HCT116 (cell line): ENCODE results near the gene PLRG1. TPM values are rescaled to one million over a fixed set of nuclear protein-coding genes. Genes with fewer than 3 reads are reported as not detected.

Source experiments
- ATAC-seq: fragments of 200-7000 bp; cut with Tn5 transposase; 2 replicates; pipeline ENCODE4 v1.9.1; 2020; ENCODE audit warnings: mild to moderate bottlenecking, moderate library complexity
- Bru-seq: library from RNA; stranded (reverse); fragments of 400-500 nt; gene quantifications from one replicate; lab custom pipeline; 2021; lab: Mats Ljungman, UMichigan
- BruChase-seq, 2 experiments: library from RNA; stranded (reverse); fragments of 400-500 nt; gene quantifications; one replicate each; lab custom pipeline; 2021; lab: Mats Ljungman, UMichigan
- BruUV-seq: library from RNA; stranded (reverse); fragments of 400-500 nt; replicated peaks from 2 replicates; lab custom pipeline; 2021; lab: Mats Ljungman, UMichigan
- CTCF ChIA-PET: fragments of 300-600 bp; sonication (Branson Sonifier 250); formaldehyde crosslinking; loops from one replicate; lab custom pipeline; 2021; ENCODE audit warnings: antibody characterized with exemption; lab: Charles Lee
- POLR2A ChIA-PET: fragments of 300-600, 350-600 bp; sonication (Branson Sonifier 250); formaldehyde crosslinking; loops from one replicate; lab custom pipeline; 2021; ENCODE audit warnings: antibody characterized with exemption; lab: Charles Lee
- RAD21 ChIA-PET, 2 experiments: fragments of 300-600 bp; sonication (Branson Sonifier 250); formaldehyde crosslinking; loops; one replicate each; lab custom pipeline; 2023; ENCODE audit warnings: low total read pairs in 2 of 2; ENCODE audit not compliant: uncharacterized antibody in 2 of 2, unreplicated experiment in 2 of 2, low non-redundant PET in 1 of 2; lab: Charles Lee
- DNase-seq: peaks from one replicate; pipeline ENCODE4 v3.0.0-alpha.2; 2010; ENCODE audit warnings: low read depth, low spot score
- H2AFZ ChIP-seq: fragments of 200-600 bp; shearing (Covaris generic), sonication (generic); 2 replicates; pipeline ENCODE4 v1.6.1; 2017; ENCODE audit warnings: low read depth, mixed run types, mixed read lengths, antibody characterized with exemption, low read length; ENCODE audit not compliant: poor library complexity, severe bottlenecking
- H3K27ac ChIP-seq: 2 replicates; pipeline ENCODE4 v1.5.1; 2012; ENCODE audit warnings: low read depth, low read length
- H3K27me3 ChIP-seq: fragments of 200-600 bp; sonication (generic); 2 replicates; pipeline ENCODE4 v1.6.1; 2016; ENCODE audit warnings: mixed run types, low read length, mixed read lengths; ENCODE audit not compliant: insufficient read depth
- H3K36me3 ChIP-seq, 2 experiments: fragments of 200-500 bp in 1 of 2; fragments of 200-600 bp in 1 of 2; sonication (Bioruptor generic) in 1 of 2; sonication (generic) in 1 of 2; 2 replicates each; pipeline versions ENCODE4 v1.5.1 to v1.6.1; 2014 to 2016; ENCODE audit warnings: low read length in 2 of 2, inconsistent platforms in 1 of 2, mixed read lengths in 1 of 2, mixed run types in 1 of 2; ENCODE audit not compliant: insufficient read depth in 2 of 2, control insufficient read depth in 1 of 2
- H3K4me1 ChIP-seq, 2 experiments: fragments of 200-600 bp in 1 of 2; sonication (generic) in 1 of 2; 2 replicates each; pipeline versions ENCODE4 v1.5.1 to v1.6.1; 2012 to 2017; ENCODE audit warnings: low read length in 2 of 2, inconsistent platforms in 1 of 2, mild to moderate bottlenecking in 1 of 2, mixed read lengths in 1 of 2, mixed run types in 1 of 2, moderate library complexity in 1 of 2; ENCODE audit not compliant: insufficient read depth in 2 of 2, control insufficient read depth in 1 of 2
- H3K4me2 ChIP-seq: fragments of 200-600 bp; sonication (generic); 2 replicates; pipeline ENCODE4 v1.6.1; 2017; ENCODE audit warnings: mixed run types, low read length, mixed read lengths
- H3K4me3 ChIP-seq, 2 experiments: fragments of 200-600 bp in 1 of 2; sonication (generic) in 1 of 2; replicated peaks in 1 of 2; 2 replicates each; pipeline ENCODE4 v1.5.1; 2011 to 2016; ENCODE audit warnings: low read length in 2 of 2, control low read depth in 1 of 2, low read depth in 1 of 2, mild to moderate bottlenecking in 1 of 2, mixed read lengths in 1 of 2, mixed run types in 1 of 2
- H3K79me2 ChIP-seq: fragments of 200-600 bp; sonication (generic); 2 replicates; pipeline ENCODE4 v1.6.1; 2017; ENCODE audit warnings: mild to moderate bottlenecking, mixed run types, low read length, moderate library complexity, mixed read lengths; ENCODE audit not compliant: insufficient read depth
- H3K9ac ChIP-seq: fragments of 200-600 bp; sonication (generic); 2 replicates; pipeline ENCODE4 v1.6.1; 2016; ENCODE audit warnings: low read length, mixed read lengths
- H3K9me2 ChIP-seq: fragments of 200-600 bp; sonication (generic), shearing (Covaris generic); 2 replicates; pipeline ENCODE4 v1.6.1; 2017; ENCODE audit warnings: mixed run types, mild to moderate bottlenecking, moderate library complexity; ENCODE audit not compliant: insufficient read depth
- H3K9me3 ChIP-seq, 2 experiments: fragments of 200-500 bp in 1 of 2; fragments of 200-600 bp in 1 of 2; sonication (Bioruptor generic) in 1 of 2; sonication (generic) in 1 of 2; 2 replicates each; pipeline ENCODE4 v1.6.1; 2014 to 2017; ENCODE audit warnings: low read length in 2 of 2, mixed read lengths in 2 of 2, inconsistent platforms in 1 of 2, low read depth in 1 of 2, mild to moderate bottlenecking in 1 of 2, mixed run types in 1 of 2, moderate library complexity in 1 of 2; ENCODE audit not compliant: control insufficient read depth in 1 of 2, insufficient read depth in 1 of 2
- H4K20me1 ChIP-seq: fragments of 200-600 bp; sonication (generic), shearing (Covaris generic); 2 replicates; pipeline ENCODE4 v1.6.1; 2017; ENCODE audit warnings: mixed run types, mild to moderate bottlenecking, moderate library complexity; ENCODE audit not compliant: insufficient read depth
- CBX3 ChIP-seq: IDR thresholded peaks from 2 replicates; pipeline ENCODE4 v1.6.1; 2012; ENCODE audit warnings: low read depth
- CEBPB ChIP-seq: IDR thresholded peaks from 2 replicates; pipeline ENCODE4 v1.6.1; 2012; ENCODE audit warnings: low read depth
- EZH2 ChIP-seq: fragments of 200-600 bp; sonication (generic); IDR thresholded peaks from 2 replicates; pipeline ENCODE4 v1.6.1; 2017; ENCODE audit warnings: antibody characterized with exemption, mixed run types
- EZH2phosphoT487 ChIP-seq: fragments of 200-600 bp; IDR thresholded peaks from 2 replicates; pipeline ENCODE4 v1.6.1; 2018; ENCODE audit warnings: antibody characterized with exemption, borderline replicate concordance
- FOSL1 ChIP-seq: IDR thresholded peaks from 2 replicates; pipeline ENCODE4 v1.6.1; 2012; ENCODE audit warnings: low read depth
- JUND ChIP-seq: IDR thresholded peaks from 2 replicates; pipeline ENCODE4 v1.6.1; 2012
- POLR2A ChIP-seq: IDR thresholded peaks from 2 replicates; pipeline ENCODE4 v1.7.0; 2011; ENCODE audit warnings: borderline replicate concordance; ENCODE audit not compliant: insufficient read depth, insufficient read length; ENCODE audit errors: extremely low read depth
- SIN3A ChIP-seq: IDR thresholded peaks from 2 replicates; pipeline ENCODE4 v1.6.1; 2012; ENCODE audit warnings: low read depth
- SP1 ChIP-seq: IDR thresholded peaks from 2 replicates; pipeline ENCODE4 v1.6.1; 2012; ENCODE audit warnings: low read depth
- YY1 ChIP-seq: IDR thresholded peaks from 2 replicates; pipeline ENCODE4 v1.6.1; 2011; ENCODE audit warnings: low read length, low read depth, moderate library complexity, mild to moderate bottlenecking; ENCODE audit not compliant: insufficient replicate concordance; ENCODE audit errors: extremely low read depth
- ZFX ChIP-seq: fragments of 450-650 bp; IDR thresholded peaks from 2 replicates; pipeline ENCODE4 v1.6.1; 2017
- ZNF274 ChIP-seq: fragments of 200-500 bp; sonication (Bioruptor generic); IDR thresholded peaks from 2 replicates; pipeline ENCODE4 v1.6.1; 2014; ENCODE audit warnings: mild to moderate bottlenecking, low read depth, low read length, inconsistent platforms
- intact Hi-C: fragments of 100-400 bp; cut with micrococcal nuclease; formaldehyde crosslinking; loops from 2 replicates; pipeline ENCODE4 v1.10.0; 2022
- long read RNA-seq: library from polyadenylated mRNA; unstranded; transcript quantifications from one replicate; pipeline ENCODE4 v2.0.0, GENCODE V29; 2021; ENCODE audit not compliant: unreplicated experiment
- polyA plus RNA-seq: library from polyadenylated mRNA; unstranded; fragments of >200 nt; gene quantifications from 2 replicates; pipeline ENCODE4 v1.2.1, GENCODE V29; 2012; ENCODE audit warnings: missing spikeins
- total RNA-seq: library from RNA; stranded (reverse); gene quantifications from one replicate; pipeline ENCODE4 v1.2.1, GENCODE V29; 2021; ENCODE audit not compliant: unreplicated experiment
- TF ChIP-seq, protein P1 (sequence below): IDR thresholded peaks from 2 replicates; pipeline ENCODE4 v1.6.1; 2011; ENCODE audit warnings: mild to moderate bottlenecking, low read length, moderate library complexity; ENCODE audit not compliant: insufficient replicate concordance; ENCODE audit errors: extremely low read depth
- TF ChIP-seq, protein P2 (sequence below): IDR thresholded peaks from 2 replicates; pipeline ENCODE4 v1.6.1; 2012; ENCODE audit warnings: low read depth
- TF ChIP-seq, protein P3 (sequence below), 3 experiments: fragments of 200-600 bp in 1 of 3; sonication (generic) in 1 of 3; IDR thresholded peaks in 2 of 3; conservative IDR thresholded peaks in 1 of 3; 2 replicates each; pipeline ENCODE4 v1.5.1; 2012 to 2017; ENCODE audit warnings: low read depth in 2 of 3, low read length in 2 of 3, antibody characterized with exemption in 1 of 3, borderline replicate concordance in 1 of 3, control low read depth in 1 of 3, mild to moderate bottlenecking in 1 of 3, mixed read lengths in 1 of 3, mixed run types in 1 of 3, moderate library complexity in 1 of 3; ENCODE audit not compliant: insufficient read depth in 1 of 3

Gene PLRG1
- 141 TPM for total RNA-seq
- polyA plus RNA-seq = 81.9 and 111 TPM in 2 replicates
- Bru-seq, nascent RNA = percentile 95 among the genes with signal in this experiment
- percentile 96 among the genes with signal in this experiment for BruChase-seq, experiment 1, labeled RNA remaining after a 6-hour chase
- BruChase-seq, experiment 2, labeled RNA remaining after a 2-hour chase = percentile 94 among the genes with signal in this experiment
- long read RNA-seq, transcript PLRG1-212 (2 exons, 570 nt) = minor isoform, 6 of 166 reads
- long read RNA-seq, transcript PLRG1-202 (15 exons, 3,351 nt) = major isoform, 125 of 166 reads
- long read RNA-seq, partial matches to known transcripts = 9 of 166 reads
- long read RNA-seq, other reads (novel, unspliced or antisense) = 23 of 166 reads

DNA sequence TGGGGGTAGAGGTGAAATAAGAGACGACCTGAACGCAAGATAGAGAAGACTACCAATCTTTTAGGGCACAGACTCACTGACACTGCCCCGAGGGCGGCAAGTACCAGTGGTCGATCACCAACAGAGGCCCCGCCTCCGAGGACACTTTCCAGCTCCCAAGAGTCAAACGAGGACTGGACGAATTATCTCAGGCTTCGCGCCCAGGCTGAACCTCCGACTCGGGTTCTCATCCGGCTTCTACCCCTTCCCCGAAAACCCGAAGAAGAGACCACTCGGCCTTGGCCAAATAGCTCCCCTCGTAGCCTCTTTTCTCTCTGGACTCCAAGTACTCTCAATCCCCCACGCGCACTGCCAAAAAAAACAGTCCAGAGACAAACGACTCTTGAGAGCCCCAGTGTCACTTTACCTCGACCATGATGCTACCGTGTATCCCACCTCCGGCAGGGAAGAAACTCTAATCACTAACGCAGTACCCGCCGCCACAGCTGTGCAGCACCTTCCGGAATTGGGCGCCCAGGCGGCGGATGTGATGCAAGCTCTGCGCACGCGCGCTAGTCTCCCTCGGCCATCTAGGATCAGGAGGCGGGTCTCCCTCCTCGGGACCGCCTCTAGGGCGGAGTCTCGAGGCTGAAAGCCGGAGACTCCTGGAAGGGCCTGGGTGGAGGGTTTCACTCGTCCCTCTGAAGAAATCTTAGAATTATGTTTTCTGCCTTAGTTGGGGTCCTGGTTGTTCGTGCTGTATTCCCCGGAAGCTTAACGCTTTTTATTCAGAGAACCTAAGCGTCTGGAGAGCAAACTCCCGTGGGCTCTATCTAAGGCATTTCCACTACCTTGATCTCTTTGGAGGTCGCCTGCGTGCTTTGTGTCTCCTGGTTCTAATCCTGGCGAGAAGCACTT, at the start of gene PLRG1:
PLRG1 (minus strand) TSS at position 507 of the 897 bp plus-strand sequence; CDS start at position 415, 92 bp downstream.
- Histone ChIP-seq H3K4me1 (peaks cover 2 to 12% of the 10 kb centered on the region in 2 experiments; a peak in 3 of 4 replicates), H3K36me3 (peaks cover 17 to 21% of the 10 kb centered on the region in 2 experiments), H3K79me2 (peaks cover 45% of the 10 kb centered on the region), H3K9ac (peak within 1 kb of the TSS; percentile 79), H3K9me3 (no peaks in the 10 kb centered on the region), H3K27ac (peak within 1 kb of the TSS; percentile 49), H3K4me2 (peak within 1 kb of the TSS; percentile 84), H3K4me3 (peak within 1 kb of the TSS; percentile 95 to 99), H3K9me2 (no peaks in the 10 kb centered on the region), H3K27me3 (no peaks in the 10 kb centered on the region), H2AFZ (peak within 1 kb of the TSS; percentile 63), H4K20me1 (no peaks in the 10 kb centered on the region)
- RAD21 ChIA-PET = interaction anchor here (0.7 to 1.1 kb wide), 2 partner anchors 69 to 1224 kb away, joined by 3 to 4 read pairs; no protein-coding TSS in a partner anchor
- BruUV-seq = TSS peak; percentile 66
- intact Hi-C loops = loop anchor here (2.0 to 10.0 kb wide), 4 partner anchors 229 to 822 kb away; no protein-coding TSS in a partner anchor
- DNase-seq (peak; percentile 88), ATAC-seq (peak; percentile 93)
- CTCF ChIA-PET = interaction anchor here (0.9 to 6.4 kb wide), 6 partner anchors 9 to 765 kb away, joined by 3 to 175 read pairs (median 6); no protein-coding TSS in a partner anchor
- POLR2A ChIA-PET = interaction anchor here (0.6 to 2.0 kb wide), 6 partner anchors 9 to 194 kb away, joined by 3 to 6 read pairs (median 3); partner anchors contain the start of gene LRAT
- TF ChIP-seq EZH2phosphoT487 (no peak), SIN3A (peak; percentile 64), YY1 (peak; percentile 63), ZFX (0 out of 2 replicates have a peak, but pooled peaks have one; percentile 22), SP1 (no peak), CBX3 (0 out of 2 replicates have a peak, but pooled peaks have one; percentile 13), JUND (no peak), CEBPB (peak; percentile 62), POLR2A (peak; percentile 81), ZNF274 (no peak), EZH2 (no peak), FOSL1 (no peak)
- TF ChIP-seq, protein P1, sequence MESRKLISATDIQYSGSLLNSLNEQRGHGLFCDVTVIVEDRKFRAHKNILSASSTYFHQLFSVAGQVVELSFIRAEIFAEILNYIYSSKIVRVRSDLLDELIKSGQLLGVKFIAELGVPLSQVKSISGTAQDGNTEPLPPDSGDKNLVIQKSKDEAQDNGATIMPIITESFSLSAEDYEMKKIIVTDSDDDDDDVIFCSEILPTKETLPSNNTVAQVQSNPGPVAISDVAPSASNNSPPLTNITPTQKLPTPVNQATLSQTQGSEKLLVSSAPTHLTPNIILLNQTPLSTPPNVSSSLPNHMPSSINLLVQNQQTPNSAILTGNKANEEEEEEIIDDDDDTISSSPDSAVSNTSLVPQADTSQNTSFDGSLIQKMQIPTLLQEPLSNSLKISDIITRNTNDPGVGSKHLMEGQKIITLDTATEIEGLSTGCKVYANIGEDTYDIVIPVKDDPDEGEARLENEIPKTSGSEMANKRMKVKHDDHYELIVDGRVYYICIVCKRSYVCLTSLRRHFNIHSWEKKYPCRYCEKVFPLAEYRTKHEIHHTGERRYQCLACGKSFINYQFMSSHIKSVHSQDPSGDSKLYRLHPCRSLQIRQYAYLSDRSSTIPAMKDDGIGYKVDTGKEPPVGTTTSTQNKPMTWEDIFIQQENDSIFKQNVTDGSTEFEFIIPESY = no peak
- TF ChIP-seq, protein P2, sequence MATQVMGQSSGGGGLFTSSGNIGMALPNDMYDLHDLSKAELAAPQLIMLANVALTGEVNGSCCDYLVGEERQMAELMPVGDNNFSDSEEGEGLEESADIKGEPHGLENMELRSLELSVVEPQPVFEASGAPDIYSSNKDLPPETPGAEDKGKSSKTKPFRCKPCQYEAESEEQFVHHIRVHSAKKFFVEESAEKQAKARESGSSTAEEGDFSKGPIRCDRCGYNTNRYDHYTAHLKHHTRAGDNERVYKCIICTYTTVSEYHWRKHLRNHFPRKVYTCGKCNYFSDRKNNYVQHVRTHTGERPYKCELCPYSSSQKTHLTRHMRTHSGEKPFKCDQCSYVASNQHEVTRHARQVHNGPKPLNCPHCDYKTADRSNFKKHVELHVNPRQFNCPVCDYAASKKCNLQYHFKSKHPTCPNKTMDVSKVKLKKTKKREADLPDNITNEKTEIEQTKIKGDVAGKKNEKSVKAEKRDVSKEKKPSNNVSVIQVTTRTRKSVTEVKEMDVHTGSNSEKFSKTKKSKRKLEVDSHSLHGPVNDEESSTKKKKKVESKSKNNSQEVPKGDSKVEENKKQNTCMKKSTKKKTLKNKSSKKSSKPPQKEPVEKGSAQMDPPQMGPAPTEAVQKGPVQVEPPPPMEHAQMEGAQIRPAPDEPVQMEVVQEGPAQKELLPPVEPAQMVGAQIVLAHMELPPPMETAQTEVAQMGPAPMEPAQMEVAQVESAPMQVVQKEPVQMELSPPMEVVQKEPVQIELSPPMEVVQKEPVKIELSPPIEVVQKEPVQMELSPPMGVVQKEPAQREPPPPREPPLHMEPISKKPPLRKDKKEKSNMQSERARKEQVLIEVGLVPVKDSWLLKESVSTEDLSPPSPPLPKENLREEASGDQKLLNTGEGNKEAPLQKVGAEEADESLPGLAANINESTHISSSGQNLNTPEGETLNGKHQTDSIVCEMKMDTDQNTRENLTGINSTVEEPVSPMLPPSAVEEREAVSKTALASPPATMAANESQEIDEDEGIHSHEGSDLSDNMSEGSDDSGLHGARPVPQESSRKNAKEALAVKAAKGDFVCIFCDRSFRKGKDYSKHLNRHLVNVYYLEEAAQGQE = no peak
- TF ChIP-seq, protein P3, sequence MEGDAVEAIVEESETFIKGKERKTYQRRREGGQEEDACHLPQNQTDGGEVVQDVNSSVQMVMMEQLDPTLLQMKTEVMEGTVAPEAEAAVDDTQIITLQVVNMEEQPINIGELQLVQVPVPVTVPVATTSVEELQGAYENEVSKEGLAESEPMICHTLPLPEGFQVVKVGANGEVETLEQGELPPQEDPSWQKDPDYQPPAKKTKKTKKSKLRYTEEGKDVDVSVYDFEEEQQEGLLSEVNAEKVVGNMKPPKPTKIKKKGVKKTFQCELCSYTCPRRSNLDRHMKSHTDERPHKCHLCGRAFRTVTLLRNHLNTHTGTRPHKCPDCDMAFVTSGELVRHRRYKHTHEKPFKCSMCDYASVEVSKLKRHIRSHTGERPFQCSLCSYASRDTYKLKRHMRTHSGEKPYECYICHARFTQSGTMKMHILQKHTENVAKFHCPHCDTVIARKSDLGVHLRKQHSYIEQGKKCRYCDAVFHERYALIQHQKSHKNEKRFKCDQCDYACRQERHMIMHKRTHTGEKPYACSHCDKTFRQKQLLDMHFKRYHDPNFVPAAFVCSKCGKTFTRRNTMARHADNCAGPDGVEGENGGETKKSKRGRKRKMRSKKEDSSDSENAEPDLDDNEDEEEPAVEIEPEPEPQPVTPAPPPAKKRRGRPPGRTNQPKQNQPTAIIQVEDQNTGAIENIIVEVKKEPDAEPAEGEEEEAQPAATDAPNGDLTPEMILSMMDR (IDR thresholded peaks at IDR 0.05 in 2 of 3, conservative IDR thresholded peaks at IDR 0.05 in 1 of 3; ENCODE audit: borderline replicate concordance in 1 of 3, insufficient read depth in 1 of 3, low read depth in 2 of 3, low read length in 2 of 3) = 0 out of 6 replicates have a peak, but pooled peaks of 1 of the 3 experiments have one; percentile 15
